LNCAP (cell line): ENCODE results near the gene PHF11.

Experiments
- TF ChIP-seq, protein P1 (sequence below): fragments of 450-650 bp; IDR thresholded peaks from 2 replicates; pipeline ENCODE4 v1.5.1; 2017; ENCODE audit warnings: mild to moderate bottlenecking

PHF11 gene

DNA sequence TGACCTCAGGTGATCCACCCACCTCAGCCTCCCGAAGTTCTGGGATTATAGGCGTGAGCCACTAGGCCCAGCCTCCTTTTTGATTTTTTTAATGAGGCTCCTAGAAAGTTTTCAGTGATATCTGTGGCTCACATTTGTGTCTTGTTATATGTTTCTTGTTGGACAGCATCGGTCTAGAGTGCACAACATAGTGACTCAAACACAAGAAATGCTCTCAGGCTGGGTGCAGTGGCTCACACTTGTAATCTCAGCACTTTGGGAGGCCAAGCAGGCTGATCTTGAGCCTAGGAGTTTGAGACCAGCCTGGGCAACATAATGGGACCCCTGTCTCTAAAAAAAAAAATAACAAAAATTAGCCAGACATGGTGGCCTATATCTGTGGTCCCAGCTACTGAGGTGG, 8.2 kb downstream of the PHF11 start:
- TF ChIP-seq, protein P1, sequence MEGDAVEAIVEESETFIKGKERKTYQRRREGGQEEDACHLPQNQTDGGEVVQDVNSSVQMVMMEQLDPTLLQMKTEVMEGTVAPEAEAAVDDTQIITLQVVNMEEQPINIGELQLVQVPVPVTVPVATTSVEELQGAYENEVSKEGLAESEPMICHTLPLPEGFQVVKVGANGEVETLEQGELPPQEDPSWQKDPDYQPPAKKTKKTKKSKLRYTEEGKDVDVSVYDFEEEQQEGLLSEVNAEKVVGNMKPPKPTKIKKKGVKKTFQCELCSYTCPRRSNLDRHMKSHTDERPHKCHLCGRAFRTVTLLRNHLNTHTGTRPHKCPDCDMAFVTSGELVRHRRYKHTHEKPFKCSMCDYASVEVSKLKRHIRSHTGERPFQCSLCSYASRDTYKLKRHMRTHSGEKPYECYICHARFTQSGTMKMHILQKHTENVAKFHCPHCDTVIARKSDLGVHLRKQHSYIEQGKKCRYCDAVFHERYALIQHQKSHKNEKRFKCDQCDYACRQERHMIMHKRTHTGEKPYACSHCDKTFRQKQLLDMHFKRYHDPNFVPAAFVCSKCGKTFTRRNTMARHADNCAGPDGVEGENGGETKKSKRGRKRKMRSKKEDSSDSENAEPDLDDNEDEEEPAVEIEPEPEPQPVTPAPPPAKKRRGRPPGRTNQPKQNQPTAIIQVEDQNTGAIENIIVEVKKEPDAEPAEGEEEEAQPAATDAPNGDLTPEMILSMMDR = no peak

DNA sequence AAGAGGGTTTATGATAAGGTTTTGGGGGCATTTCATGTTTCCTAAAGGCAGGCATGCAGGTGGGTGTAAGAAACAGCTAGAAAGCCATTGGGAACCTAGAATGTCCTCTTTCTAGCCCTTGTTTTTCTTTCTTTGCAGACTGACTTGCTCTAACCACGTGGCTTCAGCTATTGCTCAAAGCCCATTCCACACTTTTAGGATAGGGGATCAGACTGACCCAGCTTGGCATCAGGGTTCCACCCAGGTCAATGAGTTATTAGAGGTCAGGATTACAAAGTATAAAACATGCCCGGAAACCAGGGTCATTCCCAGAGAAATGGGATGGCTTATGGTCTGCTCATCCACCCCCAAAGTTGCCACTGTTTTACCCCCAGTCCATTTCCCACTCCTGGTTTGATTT, 16.8 kb downstream of the PHF11 start:
- TF ChIP-seq, protein P1 = no peak

DNA sequence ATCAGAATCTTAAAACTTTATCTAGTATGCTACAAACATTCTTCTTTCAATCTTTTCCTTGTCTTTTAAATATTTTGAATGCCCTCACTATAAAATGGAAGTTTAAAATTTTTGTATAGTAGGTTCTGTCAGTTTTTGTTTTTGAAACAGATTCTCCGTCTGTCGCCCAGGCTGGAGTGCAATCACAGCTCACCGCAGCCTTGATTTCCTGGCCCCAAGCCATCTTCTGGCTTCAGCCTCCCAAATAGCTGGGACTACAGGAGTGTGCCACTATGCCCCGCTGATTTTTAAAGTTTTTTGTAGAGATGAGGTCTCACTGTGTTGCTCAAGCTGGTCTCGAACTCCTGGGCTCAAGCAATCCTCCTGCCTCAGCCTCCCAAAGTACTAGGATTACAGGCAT, 20.7 kb downstream of the PHF11 start:
- TF ChIP-seq, protein P1 = no peak

DNA sequence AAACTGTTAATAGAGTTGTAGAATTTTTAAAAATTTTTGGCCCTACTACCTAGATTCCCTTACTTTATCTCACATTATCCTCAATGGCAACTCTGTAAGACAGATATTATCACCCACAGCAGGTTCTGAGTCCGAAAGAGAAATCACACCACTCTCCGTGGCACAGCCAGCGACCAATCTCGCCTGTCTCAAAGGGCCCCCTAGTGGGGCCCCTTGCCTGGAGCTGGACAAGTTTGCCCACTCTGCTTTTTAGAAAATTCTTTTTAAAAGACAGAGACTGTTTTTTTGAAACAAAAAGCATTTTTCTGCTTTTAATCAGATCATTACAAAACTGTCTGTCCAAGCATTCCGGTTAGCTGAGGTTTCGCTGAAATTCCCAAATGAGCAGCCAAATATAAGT, 21.7 kb downstream of the PHF11 start:
- TF ChIP-seq, protein P1 = peak; percentile 13; the same call in 1 of the 2 replicates

DNA sequence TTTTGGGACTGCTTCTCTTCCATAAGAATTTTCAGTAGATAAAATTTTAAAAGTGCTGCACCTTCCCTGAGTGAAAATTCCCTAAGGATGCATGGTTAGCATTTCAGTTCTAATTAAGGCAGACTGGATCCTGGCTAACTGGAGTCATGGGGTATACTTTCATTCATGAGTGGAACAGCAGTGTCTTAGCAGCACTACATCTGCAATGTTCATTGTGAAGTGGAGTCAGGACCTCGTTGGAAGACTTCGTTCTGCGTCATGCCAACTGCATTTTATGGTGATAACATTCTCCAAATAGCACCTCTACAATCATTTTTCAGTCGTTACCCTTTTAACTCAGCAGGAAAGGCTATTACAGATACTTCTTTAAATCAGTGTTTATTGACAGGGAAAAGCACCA, 25.5 kb downstream of the PHF11 start:
- TF ChIP-seq, protein P1 = no peak

DNA sequence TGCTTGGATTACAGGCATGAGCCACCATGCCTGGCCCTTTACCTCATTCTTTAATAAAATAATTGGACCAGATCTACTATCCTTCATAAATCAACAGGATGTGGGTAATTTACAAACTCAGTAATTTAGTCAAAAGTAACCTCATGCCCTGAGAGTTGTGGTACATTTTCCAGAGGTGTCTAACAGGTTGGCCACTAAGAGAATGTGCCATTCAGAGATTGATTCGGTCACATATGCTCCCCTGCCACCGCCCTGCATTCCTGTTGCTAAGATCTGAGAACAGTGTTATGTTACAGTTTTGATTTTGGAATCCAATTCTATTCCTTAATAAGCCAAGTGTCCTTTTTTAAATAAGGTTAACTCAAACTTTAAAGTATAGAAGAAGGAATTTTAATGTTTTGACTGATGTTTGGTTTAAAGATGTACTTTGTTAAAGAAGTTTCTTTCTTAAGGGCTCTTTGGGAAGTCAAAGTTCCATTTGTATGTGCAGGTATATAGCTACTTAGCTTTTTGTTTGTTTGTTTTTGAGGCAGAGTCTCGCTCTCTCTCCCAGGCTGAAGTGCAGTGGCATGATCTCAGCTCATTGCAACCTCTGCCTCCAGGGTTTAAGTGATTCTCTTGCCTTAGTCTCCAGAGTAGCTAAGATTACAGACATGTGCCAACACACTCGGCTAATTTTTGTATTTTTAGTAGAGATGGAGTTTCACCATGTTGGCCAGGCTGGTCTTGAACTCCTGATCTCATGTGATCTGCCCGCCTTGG, 29.2 kb downstream of the PHF11 start:
- TF ChIP-seq, protein P1 = no peak

DNA sequence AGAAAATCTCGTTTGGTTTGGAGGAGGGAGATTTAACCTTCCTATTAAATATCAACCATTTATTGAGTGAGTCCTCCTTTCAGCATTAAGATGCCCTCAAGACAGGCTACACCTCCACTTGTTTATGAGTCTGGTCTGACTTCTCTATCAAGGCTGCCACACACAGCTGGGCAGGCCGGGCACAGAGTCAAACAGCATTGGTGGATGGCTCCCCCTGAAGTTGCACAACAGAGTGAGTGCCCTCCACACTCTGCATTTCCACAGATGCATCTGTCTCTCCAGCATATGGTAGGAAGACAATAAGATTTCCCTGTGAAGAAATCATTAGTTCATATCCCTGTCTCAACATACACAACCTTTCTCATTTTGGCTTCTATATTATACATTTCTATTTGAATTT, 31.4 kb downstream of the PHF11 start:
- TF ChIP-seq, protein P1 = no peak

DNA sequence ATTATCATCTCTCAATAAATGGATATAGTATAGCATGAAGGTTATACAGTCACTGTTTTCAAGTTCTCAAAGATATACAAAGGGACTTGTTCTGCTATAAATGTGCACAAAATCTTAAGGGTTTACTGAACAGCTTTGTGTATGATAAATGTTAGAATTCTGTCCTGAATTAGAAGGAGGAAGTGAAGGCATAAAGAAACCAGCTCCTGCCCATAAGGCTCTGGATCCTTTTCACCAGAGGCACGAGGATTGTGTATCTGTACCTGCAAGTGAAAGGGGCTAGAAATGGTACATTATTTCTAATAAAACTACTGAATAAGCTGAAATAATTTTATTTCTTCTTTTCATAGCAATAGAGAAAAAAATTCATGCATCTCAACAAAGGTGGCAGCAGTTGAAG, 32.4 kb downstream of the PHF11 start:
- TF ChIP-seq, protein P1 = no peak
